NK-92 (cell line): Measurements from ENCODE around the gene PLAA.
"Not testable (repeated sequence)": the region's sequence is repeated elsewhere in the genome, so short reads cannot be mapped to it uniquely, and the experiment has no call there.

ENCODE experiments used
- DNase-seq: peaks from one replicate; lab custom pipeline; 2025; ENCODE audit not compliant: unreplicated experiment; lab: John Stamatoyannopoulos, UW

The PLAA gene

GRCh38 chr9:26935847-26936246 lies 11.2 kb downstream of the PLAA start:
- DNase-seq, result no peak

- no peak for DNase-seq
Measured at GRCh38 chr9:26928902-26929495, 18.0 kb downstream of the PLAA start.

GRCh38 chr9:26925609-26926008 lies 21.4 kb downstream of the PLAA start:
- no peak for DNase-seq

- DNase-seq, result no peak
Measured at GRCh38 chr9:26919698-26920097, 27.3 kb downstream of the PLAA start.

GRCh38 chr9:26913138-26913668 lies 33.8 kb downstream of the PLAA start:
- no peak for DNase-seq

- no peak for DNase-seq
Measured at GRCh38 chr9:26904671-26905070, 42.4 kb downstream of the PLAA start.

- no peak for DNase-seq
Measured at GRCh38 chr9:26904070-26904469, 43.0 kb downstream of the PLAA start.

- no peak for DNase-seq
Measured at GRCh38 chr9:26893030-26893676, 53.9 kb downstream of the PLAA start.

- DNase-seq, result peak; percentile 37
Measured at GRCh38 chr9:26892251-26893029, 54.6 kb downstream of the PLAA start, which contains the start of gene CAAP1. Gene CAAP1 (minus strand): TSS chr9:26892802. CDS start chr9:26892715, 87 bp downstream.

- no peak for DNase-seq
Measured at GRCh38 chr9:26891726-26892125, 55.3 kb downstream of the PLAA start.

- no peak for DNase-seq
Measured at GRCh38 chr9:26888271-26888670, 58.8 kb downstream of the PLAA start.

GRCh38 chr9:26882154-26882553 lies 64.9 kb downstream of the PLAA start:
- no peak for DNase-seq

GRCh38 chr9:26880262-26880661 lies 66.8 kb downstream of the PLAA start:
- no peak for DNase-seq

GRCh38 chr9:26875155-26875554 lies 71.9 kb downstream of the PLAA start:
- not testable (repeated sequence) for DNase-seq

GRCh38 chr9:26870292-26870691 lies 76.8 kb downstream of the PLAA start:
- no peak for DNase-seq

- no peak for DNase-seq
Measured at GRCh38 chr9:26863074-26863473, 84.0 kb downstream of the PLAA start.

- DNase-seq, result no peak
Measured at GRCh38 chr9:26856413-26857032, 90.5 kb downstream of the PLAA start.
